H1 (cell line): ENCODE measurements around the gene ZNF91. TPM values are rescaled to one million over a fixed set of nuclear protein-coding genes. Genes with fewer than 3 reads are reported as not detected.

Experiments used
- CTCF ChIA-PET: fragments of 300-600 bp; sonication (Branson Sonifier 250); formaldehyde crosslinking; loops from one replicate; lab custom pipeline; 2021; ENCODE audit not compliant: partially characterized antibody; lab: Charles Lee
- POLR2A ChIA-PET: fragments of 300-600 bp; sonication (Branson Sonifier 250); formaldehyde crosslinking; loops from one replicate; lab custom pipeline; 2021; ENCODE audit warnings: inconsistent platforms; ENCODE audit not compliant: partially characterized antibody; lab: Charles Lee
- DNase-seq, 2 experiments: peaks; one replicate each; pipeline versions ENCODE4 v3.0.0 to v3.0.0-alpha.2; 2010 to 2022; ENCODE audit warnings: low spot score in 2 of 2, low read depth in 1 of 2, mixed read lengths in 1 of 2
- FAIRE-seq: peaks from 2 replicates; lab custom pipeline; 2011; peaks lifted over from hg19 to GRCh38; lab: Jason Lieb, UNC
- H2AFZ ChIP-seq: 2 replicates; pipeline ENCODE4 v1.8.1; 2012; ENCODE audit warnings: low read length, inconsistent platforms
- H2AK5ac ChIP-seq: 2 replicates; pipeline ENCODE4 v1.6.1; 2013; ENCODE audit warnings: low read depth, low read length
- H2BK120ac ChIP-seq: replicated peaks from 2 replicates; pipeline ENCODE3; 2013; ENCODE audit warnings: low read depth, low read length, inconsistent platforms
- H2BK12ac ChIP-seq: 2 replicates; pipeline ENCODE4 v1.6.1; 2013; ENCODE audit warnings: low read depth, low read length
- H2BK15ac ChIP-seq: 2 replicates; pipeline ENCODE4 v1.6.1; 2013; ENCODE audit warnings: low read length
- H2BK20ac ChIP-seq: 2 replicates; pipeline ENCODE4 v1.6.1; 2013; ENCODE audit warnings: low read length
- H2BK5ac ChIP-seq: 2 replicates; pipeline ENCODE4 v1.6.1; 2013; ENCODE audit warnings: low read depth, low read length
- H3K14ac ChIP-seq: 2 replicates; pipeline ENCODE4 v1.6.1; 2013; ENCODE audit warnings: inconsistent platforms; ENCODE audit not compliant: insufficient read length
- H3K18ac ChIP-seq: 2 replicates; pipeline ENCODE4 v1.6.1; 2013; ENCODE audit warnings: low read length; ENCODE audit errors: extremely low read depth
- H3K23ac ChIP-seq: 2 replicates; pipeline ENCODE4 v1.6.1; 2013; ENCODE audit warnings: inconsistent platforms; ENCODE audit not compliant: insufficient read length
- H3K23me2 ChIP-seq: 2 replicates; pipeline ENCODE4 v1.6.1; 2013; ENCODE audit warnings: low read depth, low read length
- H3K27ac ChIP-seq: 2 replicates; pipeline ENCODE4 v1.6.1; 2011; ENCODE audit warnings: low read depth, low read length, inconsistent platforms
- H3K27me3 ChIP-seq, 4 experiments: replicated peaks in 1 of 4; 1 replicate in 1 of 4; 2 replicates in 3 of 4; pipeline versions ENCODE4 v1.6.1 to v1.8.1; 2011 to 2013; ENCODE audit warnings: low read length in 3 of 4, mild to moderate bottlenecking in 3 of 4, inconsistent platforms in 2 of 4, mixed read lengths in 2 of 4, moderate library complexity in 1 of 4; ENCODE audit not compliant: control insufficient read depth in 3 of 4, insufficient read depth in 3 of 4; ENCODE audit errors: extremely low read depth in 1 of 4
- H3K36me3 ChIP-seq, 4 experiments: 2 replicates each; pipeline versions ENCODE4 v1.6.1 to v1.8.1; 2011 to 2013; ENCODE audit warnings: mild to moderate bottlenecking in 4 of 4, low read length in 3 of 4, moderate library complexity in 2 of 4, control low read depth in 1 of 4, inconsistent platforms in 1 of 4; ENCODE audit not compliant: insufficient read depth in 4 of 4, control insufficient read depth in 2 of 4
- H3K4ac ChIP-seq: replicated peaks from 2 replicates; pipeline ENCODE3; 2013; ENCODE audit warnings: low read length, low read depth, mixed read lengths, inconsistent platforms; ENCODE audit not compliant: insufficient read length
- H3K4me1 ChIP-seq, 4 experiments: replicated peaks in 1 of 4; 1 replicate in 1 of 4; 2 replicates in 3 of 4; pipeline versions ENCODE4 v1.6.1 to v1.8.1; 2011 to 2013; ENCODE audit warnings: low read length in 3 of 4, inconsistent platforms in 2 of 4, mixed read lengths in 1 of 4; ENCODE audit not compliant: insufficient read depth in 4 of 4, control insufficient read depth in 3 of 4
- H3K4me2 ChIP-seq, 2 experiments: 2 replicates each; pipeline versions ENCODE4 v1.6.1 to v1.8.1; 2011 to 2013; ENCODE audit warnings: low read depth in 2 of 2, low read length in 2 of 2, control low read depth in 1 of 2, inconsistent platforms in 1 of 2, mild to moderate bottlenecking in 1 of 2; ENCODE audit not compliant: insufficient read depth in 1 of 2
- H3K4me3 ChIP-seq, 4 experiments: fragments of 200-600, 300-600 bp in 1 of 4; sonication (generic), shearing (Covaris generic), sonication (Bioruptor Twin) in 1 of 4; 2 replicates each; pipeline versions ENCODE4 v1.5.1 to v1.8.1; 2011 to 2016; ENCODE audit warnings: low read length in 4 of 4, low read depth in 3 of 4, control low read depth in 2 of 4, inconsistent platforms in 2 of 4, mild to moderate bottlenecking in 2 of 4, mixed read lengths in 1 of 4, moderate library complexity in 1 of 4; ENCODE audit not compliant: insufficient read depth in 2 of 4; ENCODE audit errors: extremely low read depth in 1 of 4
- H3K56ac ChIP-seq: replicated peaks from 2 replicates; pipeline ENCODE3; 2013; ENCODE audit warnings: low read depth, mild to moderate bottlenecking, mixed read lengths, low read length, inconsistent platforms; ENCODE audit not compliant: insufficient read length
- H3K79me1 ChIP-seq: 2 replicates; pipeline ENCODE4 v1.6.1; 2013; ENCODE audit warnings: low read depth, low read length, control low read depth
- H3K79me2 ChIP-seq, 2 experiments: 2 replicates each; pipeline versions ENCODE4 v1.6.1 to v1.8.1; 2012 to 2013; ENCODE audit warnings: low read length in 2 of 2, mild to moderate bottlenecking in 2 of 2, inconsistent platforms in 1 of 2; ENCODE audit not compliant: insufficient read depth in 2 of 2, control insufficient read depth in 1 of 2
- H3K9ac ChIP-seq, 4 experiments: replicated peaks in 1 of 4; 1 replicate in 1 of 4; 2 replicates in 3 of 4; pipeline versions ENCODE4 v1.6.1 to v1.8.1; 2011 to 2013; ENCODE audit warnings: low read depth in 3 of 4, low read length in 3 of 4, control low read depth in 2 of 4, mild to moderate bottlenecking in 2 of 4, moderate library complexity in 2 of 4, inconsistent platforms in 1 of 4; ENCODE audit errors: extremely low read depth in 1 of 4
- H3K9me3 ChIP-seq, 2 experiments: 2 replicates each; pipeline versions ENCODE4 v1.6.1 to v1.8.1; 2012 to 2013; ENCODE audit warnings: mild to moderate bottlenecking in 2 of 2, moderate library complexity in 2 of 2, control low read depth in 1 of 2, inconsistent platforms in 1 of 2, low read depth in 1 of 2, low read length in 1 of 2, mixed read lengths in 1 of 2; ENCODE audit not compliant: insufficient read depth in 2 of 2
- H4K20me1 ChIP-seq, 2 experiments: replicated peaks in 1 of 2; 2 replicates each; pipeline versions ENCODE3 to v1.8.1; 2011 to 2013; ENCODE audit warnings: inconsistent platforms in 2 of 2, low read length in 2 of 2, mild to moderate bottlenecking in 1 of 2; ENCODE audit not compliant: insufficient read depth in 2 of 2, control insufficient read depth in 1 of 2
- H4K5ac ChIP-seq: 2 replicates; pipeline ENCODE4 v1.6.1; 2013; ENCODE audit warnings: low read length, low read depth, mixed read lengths, inconsistent platforms; ENCODE audit not compliant: insufficient read length
- H4K8ac ChIP-seq: 2 replicates; pipeline ENCODE4 v1.8.0; 2013; ENCODE audit warnings: mild to moderate bottlenecking, moderate library complexity, low read length, inconsistent platforms; ENCODE audit not compliant: insufficient read depth; ENCODE audit errors: extremely low read depth
- H4K91ac ChIP-seq: replicated peaks from 2 replicates; pipeline ENCODE3; 2013; ENCODE audit warnings: low read length, mixed read lengths, inconsistent platforms; ENCODE audit not compliant: insufficient read length
- NRF1 ChIP-seq: IDR thresholded peaks from 2 replicates; pipeline ENCODE4 v1.6.1; 2011; ENCODE audit warnings: mild to moderate bottlenecking, low read depth, low read length, improper control_type of control experiment
- WGBS, 2 experiments: shearing (Covaris generic) in 1 of 2; methylation state at CpG; one replicate each; pipeline versions ENCODE4 v1.1.6 to v1.1.7; 2013 to 2015; ENCODE audit warnings: low lambda C conversion rate in 2 of 2, mixed read lengths in 2 of 2, inconsistent platforms in 1 of 2, low coverage in 1 of 2, missing lambda C conversion rate in 1 of 2; ENCODE audit not compliant: insufficient replicate concordance in 2 of 2, insufficient coverage in 1 of 2, insufficient read length in 1 of 2; ENCODE audit errors: extremely low coverage in 1 of 2, missing lambda C conversion rate in 1 of 2; 5-methylcytosine and 5-hydroxymethylcytosine counted together
- polyA plus RNA-seq, 7 experiments: library from polyadenylated mRNA; depleted of rRNA in 3 of 7; stranded (reverse) in 5 of 7; unstranded in 2 of 7; fragments of >200 nt in 5 of 7; fragments of 200-250 nt in 2 of 7; gene quantifications; 1 replicate in 5 of 7; 2 replicates in 1 of 7; 4 replicates in 1 of 7; pipeline versions ENCODE4 v1.2.1 to v1.2.3, GENCODE V29; 2011 to 2013; ENCODE audit warnings: missing spikeins in 2 of 7, mixed read lengths in 2 of 7
- total RNA-seq: library from RNA; stranded (reverse); fragmentation: NEBNext Ultra II Directional; extraction: Animal tissue kit (Norgen Biotek cat#: 25700); gene quantifications from 2 replicates; pipeline ENCODE4 v1.2.1, GENCODE V29; 2021

ZNF91 gene
- total and polyA plus RNA-seq, 2 of the 8 experiments (the other 6 are each of a cell fraction or from before 2014, with no cell fraction given), result 16.5 to 35.1 TPM

DNA sequence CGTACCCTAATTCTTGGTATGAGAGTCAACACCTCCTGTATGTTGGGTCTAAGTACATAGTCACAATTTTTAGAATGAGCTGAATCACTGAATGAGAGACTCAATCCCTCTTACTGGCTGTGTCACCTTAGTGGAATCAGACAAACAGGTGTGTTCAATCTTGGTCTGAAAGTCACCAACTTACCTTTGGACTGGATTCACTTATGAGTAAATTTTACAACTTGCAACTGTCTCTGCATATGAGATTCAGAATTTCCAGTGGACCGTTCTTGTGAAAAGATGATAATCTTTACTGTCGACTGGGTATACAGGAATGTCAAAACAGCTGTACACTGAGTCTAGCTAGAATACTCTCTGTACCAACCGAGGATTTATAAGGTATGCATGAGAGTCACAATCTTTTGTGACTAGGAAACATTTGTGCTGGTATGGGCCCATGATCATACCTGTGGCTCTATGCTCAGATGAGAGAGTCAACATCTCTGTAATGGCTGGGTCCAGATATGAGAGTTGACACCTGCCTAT is 5.9 kb upstream of the ZNF91 start:
- no peak overlapping the region for H2BK12ac ChIP-seq
- POLR2A ChIA-PET, result no interaction called here
- H3K79me1 ChIP-seq, result no peaks in the 10 kb centered on the region
- H2AK5ac ChIP-seq, result no peak overlapping the region
- H3K14ac ChIP-seq, result no peak overlapping the region
- no peak overlapping the region for H4K8ac ChIP-seq
- H3K9me3 ChIP-seq, result no peaks in the 10 kb centered on the region
- H3K4me2 ChIP-seq, result no peak overlapping the region
- H4K5ac ChIP-seq, result no peak overlapping the region
- CTCF ChIA-PET, result no interaction called here
- no peak overlapping the region for H2BK120ac ChIP-seq
- FAIRE-seq, result no peak
- no peak overlapping the region for H3K56ac ChIP-seq
- H3K36me3 ChIP-seq, result peaks cover 8 to 53% (median 44%) of the 10 kb centered on the region in 4 experiments
- no peak overlapping the region for H3K18ac ChIP-seq
- no peak overlapping the region for H2AFZ ChIP-seq
- no peaks in the 10 kb centered on the region for H3K27me3 ChIP-seq
- no peaks in the 10 kb centered on the region for H3K23me2 ChIP-seq
- H3K4ac ChIP-seq, result no peak overlapping the region
- 89% methylated on average over 4 of the region's 4 CpGs; no CpG with 5 or more reads in 1 of the 2 experiments for WGBS, 2 experiments
- no peak for DNase-seq
- H2BK15ac ChIP-seq, result no peak overlapping the region
- no peak overlapping the region for H3K23ac ChIP-seq
- H3K27ac ChIP-seq, result no peak overlapping the region
- TF ChIP-seq NRF1, result no peak
- H4K20me1 ChIP-seq, result peaks cover 1 to 4% of the 10 kb centered on the region in 2 experiments
- no peak overlapping the region for H2BK20ac ChIP-seq
- H3K4me3 ChIP-seq, result no peak overlapping the region
- no peak overlapping the region for H4K91ac ChIP-seq
- peaks cover 0 to 16% of the 10 kb centered on the region in 2 experiments; a peak in 2 of 4 replicates for H3K79me2 ChIP-seq
- H3K9ac ChIP-seq, result no peak overlapping the region
- H2BK5ac ChIP-seq, result no peak overlapping the region
- no peaks in the 10 kb centered on the region for H3K4me1 ChIP-seq
